GM12891 (cell line): ENCODE results near the gene RPEL1.

Experiments
- PAX5 ChIP-seq: IDR thresholded peaks from 2 replicates; pipeline ENCODE4 v1.6.1; 2011; ENCODE audit warnings: low read length, moderate library complexity, mild to moderate bottlenecking; ENCODE audit not compliant: insufficient read depth, severe bottlenecking
- POLR2A ChIP-seq: IDR thresholded peaks from 2 replicates; pipeline ENCODE4 v1.6.1; 2011; ENCODE audit warnings: low read depth, low read length, control low read depth
- POLR2AphosphoS5 ChIP-seq: IDR thresholded peaks from 2 replicates; pipeline ENCODE4 v1.6.1; 2011; ENCODE audit warnings: low read depth, low read length, control low read depth
- SPI1 ChIP-seq: IDR thresholded peaks from 2 replicates; pipeline ENCODE4 v1.6.1; 2011; ENCODE audit warnings: low read depth, low read length, control low read depth
- TAF1 ChIP-seq: IDR thresholded peaks from 2 replicates; pipeline ENCODE4 v1.6.1; 2011; ENCODE audit warnings: low read depth, low read length, control low read depth

GRCh38 chr10:103277713-103278536 lies 32.2 kb downstream of the RPEL1 start:
- TF ChIP-seq POLR2A (no peak), POLR2AphosphoS5 (no peak), PAX5 (no peak), TAF1 (no peak), SPI1 (no peak)
